GM23338 (cell line): ENCODE measurements around the gene TOMM5. TPM values are rescaled to one million over a fixed set of nuclear protein-coding genes. Genes with fewer than 3 reads are reported as not detected.

Source experiments
- ATAC-seq: fragments of 200-7000 bp; cut with Tn5 transposase; 3 replicates; pipeline ENCODE4 v1.9.1; 2020
- DNase-seq: peaks from one replicate; pipeline ENCODE4 v3.0.0-alpha.2; 2015; ENCODE audit warnings: low spot score
- H2AFZ ChIP-seq: fragments of 200-600 bp; sonication (generic); 2 replicates; pipeline ENCODE4 v1.8.0; 2016; ENCODE audit warnings: antibody characterized with exemption, mild to moderate bottlenecking, moderate library complexity
- H3F3A ChIP-seq: fragments of 200-600 bp; sonication (generic); replicated peaks from 2 replicates; pipeline ENCODE4 v1.8.0; 2017; ENCODE audit warnings: antibody characterized with exemption, mixed run types, low read depth
- H3K27ac ChIP-seq: fragments of 200-600 bp; sonication (generic); 2 replicates; pipeline ENCODE4 v1.6.1; 2016; ENCODE audit warnings: low read depth
- H3K27me3 ChIP-seq: fragments of 200-600 bp; sonication (generic); 2 replicates; pipeline ENCODE4 v1.8.0; 2016; ENCODE audit warnings: mild to moderate bottlenecking, mixed run types, moderate library complexity; ENCODE audit not compliant: insufficient read depth
- H3K36me3 ChIP-seq: fragments of 200-600 bp; sonication (generic); 2 replicates; pipeline ENCODE4 v1.8.0; 2016; ENCODE audit warnings: mild to moderate bottlenecking; ENCODE audit not compliant: insufficient read depth
- H3K4me1 ChIP-seq: fragments of 200-600 bp; sonication (generic); 2 replicates; pipeline ENCODE4 v1.8.0; 2016; ENCODE audit warnings: mild to moderate bottlenecking, moderate library complexity; ENCODE audit not compliant: insufficient read depth
- H3K4me2 ChIP-seq: fragments of 200-600 bp; sonication (generic); 2 replicates; pipeline ENCODE4 v1.7.1; 2017; ENCODE audit warnings: mixed run types
- H3K4me3 ChIP-seq: fragments of 200-600 bp; sonication (generic); 2 replicates; pipeline ENCODE4 v1.6.1; 2016; ENCODE audit warnings: mixed run types
- H3K79me2 ChIP-seq: fragments of 200-600 bp; sonication (generic); replicated peaks from 2 replicates; pipeline ENCODE4 v1.8.0; 2017; ENCODE audit warnings: mild to moderate bottlenecking; ENCODE audit not compliant: insufficient read depth
- H3K9me2 ChIP-seq: fragments of 200-600 bp; sonication (generic); 2 replicates; pipeline ENCODE4 v1.8.0; 2017; ENCODE audit not compliant: insufficient read depth
- H4K20me1 ChIP-seq: fragments of 200-600 bp; sonication (generic); replicated peaks from 2 replicates; pipeline ENCODE4 v1.8.0; 2017; ENCODE audit warnings: mild to moderate bottlenecking; ENCODE audit not compliant: insufficient read depth
- H3K27ac Mint-ChIP-seq: 2 replicates; pipeline ENCODE4 v1.8.0; 2020; ENCODE audit warnings: inconsistent platforms, mild to moderate bottlenecking, moderate library complexity, mixed read lengths
- H3K27me3 Mint-ChIP-seq: 3 replicates; pipeline ENCODE4 v1.8.0; 2022; ENCODE audit warnings: low read depth, mild to moderate bottlenecking, moderate library complexity, mixed read lengths, inconsistent platforms; ENCODE audit not compliant: insufficient read depth, poor library complexity
- H3K36me3 Mint-ChIP-seq: 3 replicates; pipeline ENCODE4 v1.8.0; 2021; ENCODE audit warnings: low read depth, mild to moderate bottlenecking, inconsistent platforms, moderate library complexity, mixed read lengths
- H3K4me1 Mint-ChIP-seq: 3 replicates; pipeline ENCODE4 v1.8.0; 2020; ENCODE audit warnings: mild to moderate bottlenecking, inconsistent platforms, mixed read lengths
- H3K4me3 Mint-ChIP-seq: 3 replicates; pipeline ENCODE4 v1.8.0; 2021; ENCODE audit warnings: moderate library complexity, mild to moderate bottlenecking, inconsistent platforms, mixed read lengths
- H3K9me3 Mint-ChIP-seq: 3 replicates; pipeline ENCODE4 v1.8.0; 2020; ENCODE audit warnings: moderate library complexity, mild to moderate bottlenecking, inconsistent platforms, mixed read lengths
- CREB1 ChIP-seq: fragments of 250-450 bp; sonication (Bioruptor Pico); IDR thresholded peaks from 2 replicates; pipeline ENCODE4 v1.5.0; 2020; ENCODE audit warnings: low read depth, mild to moderate bottlenecking, moderate library complexity
- CTCF ChIP-seq, 2 experiments: fragments of 200-600 bp in 1 of 2; sonication (generic) in 1 of 2; conservative IDR thresholded peaks; 2 replicates each; pipeline versions ENCODE4 v1.5.1 to v1.6.1; 2016 to 2017; ENCODE audit warnings: antibody characterized with exemption in 2 of 2, low read depth in 2 of 2, mild to moderate bottlenecking in 2 of 2, moderate library complexity in 1 of 2
- EZH2 ChIP-seq: fragments of 200-600 bp; sonication (generic); IDR thresholded peaks from one replicate; pipeline ENCODE4 v1.8.0; 2017; ENCODE audit warnings: antibody characterized with exemption, mild to moderate bottlenecking, low read depth; ENCODE audit not compliant: unreplicated experiment
- EZH2phosphoT487 ChIP-seq: fragments of 200-600 bp; sonication (generic); IDR thresholded peaks from one replicate; pipeline ENCODE4 v1.8.1; 2018; ENCODE audit warnings: antibody characterized with exemption; ENCODE audit not compliant: unreplicated experiment
- NANOG ChIP-seq: IDR thresholded peaks from 2 replicates; pipeline ENCODE4 v1.6.1; 2016; ENCODE audit warnings: antibody characterized with exemption, borderline replicate concordance
- REST ChIP-seq: IDR thresholded peaks from one replicate; pipeline ENCODE4 v1.6.1; 2018; ENCODE audit warnings: antibody characterized with exemption; ENCODE audit not compliant: unreplicated experiment
- ZNF114 ChIP-seq: fragments of 250-450 bp; sonication (Bioruptor Pico); IDR thresholded peaks from 2 replicates; pipeline ENCODE4 v1.5.0; 2020; ENCODE audit warnings: mild to moderate bottlenecking, moderate library complexity
- ZNF331 ChIP-seq: fragments of 250-450 bp; sonication (Bioruptor Pico); IDR thresholded peaks from 2 replicates; pipeline ENCODE4 v1.5.0; 2020; ENCODE audit warnings: low read depth, mild to moderate bottlenecking, moderate library complexity
- polyA plus RNA-seq: library from polyadenylated mRNA; unstranded; fragments of >200 nt; fragmentation: Nextera tagmentation; extraction: Ambion mirVana; gene quantifications from 2 replicates; pipeline ENCODE4 v1.2.1, GENCODE V29; 2016
- total RNA-seq: library from RNA; depleted of rRNA; stranded (reverse); fragments of >200 nt; shearing (Covaris generic); gene quantifications from 2 replicates; pipeline ENCODE4 v1.2.3, GENCODE V29; 2014

TOMM5 gene
- total and polyA plus RNA-seq, 2 experiments from 2014 or later: 158 to 529 TPM

- no peak for TF ChIP-seq REST
- no peak for TF ChIP-seq CTCF (conservative IDR thresholded peaks at IDR 0.05; ENCODE audit: low read depth in 2 of 2)
- no peak for TF ChIP-seq ZNF331
- TF ChIP-seq EZH2: no peak
- no peak for TF ChIP-seq CREB1 (CRISPR knock-in tag)
- TF ChIP-seq EZH2phosphoT487: no peak
Measured at GRCh38 chr9:37564916-37565315, 27.5 kb downstream of the TOMM5 start (continued).

- ATAC-seq (no peak), DNase-seq (no peak)
- TF ChIP-seq ZNF331 (no peak), EZH2 (no peak), NANOG (no peak), ZNF114 (CRISPR knock-in tag) (no peak)
- Histone ChIP-seq H3K27ac (no peak overlapping the region), H3K79me2 (0 out of 2 replicates have a peak, but pooled peaks cover 3% of the 10 kb centered on the region), H3K27me3 (no peaks in the 10 kb centered on the region), H4K20me1 (no peaks in the 10 kb centered on the region), H2AFZ (no peak overlapping the region), H3K36me3 (no peaks in the 10 kb centered on the region; the same call in 1 of the 2 replicates), H3K9me2 (no peaks in the 10 kb centered on the region), H3F3A (no peaks in the 10 kb centered on the region), H3K4me2 (no peak overlapping the region), H3K4me1 (peaks cover 9% of the 10 kb centered on the region), H3K4me3 (no peak overlapping the region)
- Mint-ChIP-seq H3K27me3 (peaks cover 9% of the 10 kb centered on the region), H3K27ac (no peak overlapping the region), H3K4me3 (no peak overlapping the region), H3K4me1 (peaks cover 22% of the 10 kb centered on the region), H3K36me3 (peaks cover 31% of the 10 kb centered on the region), H3K9me3 (peaks cover 29% of the 10 kb centered on the region)
Measured at GRCh38 chr9:37563806-37564513, 28.4 kb downstream of the TOMM5 start.
